ENCODE results near the gene GLTPD2.

DNA sequence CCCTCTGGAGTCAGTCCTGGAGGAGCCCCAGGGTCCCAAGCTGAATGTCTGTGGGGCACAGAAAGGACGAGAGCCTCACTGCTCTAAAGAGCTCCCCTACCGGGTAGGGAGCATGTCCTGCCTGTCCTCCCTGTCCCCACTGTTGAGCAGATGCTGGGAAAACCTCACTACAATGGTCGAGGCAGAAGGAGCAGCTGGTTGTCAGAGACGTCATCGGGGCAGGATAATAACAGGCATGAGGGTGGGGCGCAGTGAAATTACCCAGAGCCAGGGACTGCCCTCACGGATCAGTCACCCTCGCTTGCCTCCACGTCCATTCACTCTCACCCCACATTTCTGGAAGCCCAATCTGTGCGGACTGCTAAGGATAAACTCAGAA, 16.5 kb upstream of the GLTPD2 start:
- TF ChIP-seq, protein P1, sequence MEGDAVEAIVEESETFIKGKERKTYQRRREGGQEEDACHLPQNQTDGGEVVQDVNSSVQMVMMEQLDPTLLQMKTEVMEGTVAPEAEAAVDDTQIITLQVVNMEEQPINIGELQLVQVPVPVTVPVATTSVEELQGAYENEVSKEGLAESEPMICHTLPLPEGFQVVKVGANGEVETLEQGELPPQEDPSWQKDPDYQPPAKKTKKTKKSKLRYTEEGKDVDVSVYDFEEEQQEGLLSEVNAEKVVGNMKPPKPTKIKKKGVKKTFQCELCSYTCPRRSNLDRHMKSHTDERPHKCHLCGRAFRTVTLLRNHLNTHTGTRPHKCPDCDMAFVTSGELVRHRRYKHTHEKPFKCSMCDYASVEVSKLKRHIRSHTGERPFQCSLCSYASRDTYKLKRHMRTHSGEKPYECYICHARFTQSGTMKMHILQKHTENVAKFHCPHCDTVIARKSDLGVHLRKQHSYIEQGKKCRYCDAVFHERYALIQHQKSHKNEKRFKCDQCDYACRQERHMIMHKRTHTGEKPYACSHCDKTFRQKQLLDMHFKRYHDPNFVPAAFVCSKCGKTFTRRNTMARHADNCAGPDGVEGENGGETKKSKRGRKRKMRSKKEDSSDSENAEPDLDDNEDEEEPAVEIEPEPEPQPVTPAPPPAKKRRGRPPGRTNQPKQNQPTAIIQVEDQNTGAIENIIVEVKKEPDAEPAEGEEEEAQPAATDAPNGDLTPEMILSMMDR (IDR thresholded peaks at IDR 0.05): no peak
- no peak for TF ChIP-seq EZH2 (IDR thresholded peaks at IDR 0.05; ENCODE audit: borderline replicate concordance, insufficient read depth, low read depth, low read length, poor library complexity, severe bottlenecking)
